GM19035 (cell line): ENCODE results near the gene SMARCA1.

Experiments
- ATAC-seq: cut with Tn5 transposase; IDR thresholded peaks from one replicate; pipeline ENCODE4 v1.9.1; 2021; ENCODE audit not compliant: unreplicated experiment

Gene SMARCA1

GRCh38 chrX:129531132-129531531, 7.8 kb upstream of the SMARCA1 start:
- no peak for ATAC-seq

GRCh38 chrX:129530410-129530809, 7.1 kb upstream of the SMARCA1 start:
- ATAC-seq = no peak

GRCh38 chrX:129529685-129530281, 6.5 kb upstream of the SMARCA1 start:
- no peak for ATAC-seq

DNA sequence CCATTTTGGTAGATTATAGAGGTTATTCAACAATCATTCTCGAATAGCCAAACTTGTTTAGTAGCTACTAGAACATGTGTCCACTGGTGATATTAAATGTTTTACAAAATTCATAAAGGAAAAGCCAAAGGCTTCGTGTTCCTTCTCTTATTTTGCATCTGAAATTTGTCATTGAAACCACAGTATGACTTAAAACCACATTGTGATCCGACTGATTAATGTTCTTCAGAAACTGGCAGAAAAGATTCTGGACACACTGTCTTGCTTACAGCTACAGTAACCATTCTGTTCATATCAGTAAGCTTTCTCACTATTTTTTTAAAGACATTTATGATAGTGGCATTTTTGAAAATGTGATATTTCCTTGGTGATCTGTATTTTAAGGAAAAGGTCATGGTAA, 2.6 kb upstream of the SMARCA1 start:
- no peak for ATAC-seq

DNA sequence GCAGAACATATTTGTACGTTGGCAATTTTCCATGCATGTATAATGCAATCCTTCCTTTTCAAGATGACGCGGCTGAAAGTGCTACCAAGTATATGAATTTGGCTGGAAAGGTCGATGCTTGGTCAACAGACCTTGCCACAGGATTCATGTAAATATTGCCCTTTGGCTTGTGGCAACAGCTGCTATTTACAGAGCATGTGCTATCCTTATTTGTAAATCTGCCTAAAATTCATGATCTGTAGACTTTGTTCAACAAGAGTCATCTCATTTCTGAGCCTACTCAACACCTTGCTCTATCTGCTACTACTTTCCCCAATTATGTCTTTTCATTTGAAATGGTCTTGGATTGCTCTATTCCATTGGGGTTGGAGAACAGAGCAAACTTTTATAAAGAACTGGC, 1.9 kb upstream of the SMARCA1 start:
- no peak for ATAC-seq

- no peak for ATAC-seq
These were observed 1.1 kb upstream of the SMARCA1 start for GRCh38 chrX:129524250-129524850.

DNA sequence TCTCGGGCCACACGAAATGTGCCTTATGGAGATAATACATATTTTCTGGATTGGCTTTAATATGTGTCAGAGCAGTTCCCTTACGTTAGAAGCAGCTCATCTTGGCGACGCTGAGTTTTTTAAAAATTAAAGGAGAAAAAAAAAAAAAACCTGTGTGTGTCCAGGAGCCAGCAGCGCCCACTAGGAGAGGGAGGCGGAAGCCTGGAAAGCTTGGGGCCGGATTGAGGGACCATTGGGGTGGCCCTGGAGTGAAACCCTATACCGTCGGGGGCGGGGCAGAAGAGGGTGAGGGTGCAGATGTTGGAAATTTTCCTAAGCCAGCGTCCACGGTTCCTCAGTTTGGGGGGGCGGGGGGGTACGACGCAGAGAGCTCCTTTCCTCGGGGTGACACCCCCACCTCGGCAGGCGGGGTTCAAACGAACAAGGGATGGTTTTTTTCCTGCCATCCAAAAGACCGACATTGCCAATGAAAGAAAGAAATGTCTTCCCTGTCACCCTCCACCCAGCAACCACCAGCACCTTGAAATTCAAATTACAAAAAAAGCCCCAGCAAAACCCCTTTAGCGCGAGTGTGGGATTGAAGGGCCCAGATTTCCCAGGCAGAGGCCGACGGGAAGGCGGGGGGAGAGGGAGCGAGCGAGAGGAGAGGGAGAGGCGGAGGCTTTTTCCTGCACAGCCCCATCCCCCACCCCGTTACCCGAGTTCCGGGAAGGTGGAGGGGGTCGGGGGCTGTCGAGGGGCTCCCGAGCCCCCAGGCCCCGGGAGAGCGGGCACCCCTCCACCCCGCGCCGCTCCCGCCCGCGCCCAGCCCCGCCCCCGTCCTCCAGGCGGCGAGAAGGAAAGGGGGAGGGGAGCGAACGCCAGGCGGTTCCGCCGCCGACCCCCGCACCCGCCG, 859 bp downstream of the SMARCA1 start:
- no peak for ATAC-seq

- ATAC-seq = no peak
These were observed 3.1 kb downstream of the SMARCA1 start for GRCh38 chrX:129520151-129520550.

- ATAC-seq = no peak
These were observed 6.9 kb downstream of the SMARCA1 start for GRCh38 chrX:129516402-129516801.

GRCh38 chrX:129512409-129512808, 10.9 kb downstream of the SMARCA1 start:
- ATAC-seq = no peak

DNA sequence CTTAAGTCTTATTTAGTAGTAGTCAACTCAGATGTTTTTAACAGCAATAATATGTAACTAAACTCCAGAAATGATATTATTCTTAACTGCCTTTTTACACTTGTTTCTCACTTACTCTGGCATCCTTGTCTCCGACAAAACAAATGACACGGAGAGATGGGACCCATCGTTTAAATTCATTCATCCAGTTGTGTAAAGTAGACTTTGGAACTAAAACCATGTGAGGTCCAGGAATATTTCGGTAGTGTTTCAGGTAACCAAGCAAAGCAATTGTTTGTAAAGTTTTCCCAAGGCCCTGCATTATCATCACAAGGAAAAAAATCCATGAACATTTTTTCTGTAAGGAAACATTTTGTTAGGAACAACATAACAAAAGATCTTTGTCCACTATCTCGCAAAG, 11.6 kb downstream of the SMARCA1 start:
- ATAC-seq = no peak

DNA sequence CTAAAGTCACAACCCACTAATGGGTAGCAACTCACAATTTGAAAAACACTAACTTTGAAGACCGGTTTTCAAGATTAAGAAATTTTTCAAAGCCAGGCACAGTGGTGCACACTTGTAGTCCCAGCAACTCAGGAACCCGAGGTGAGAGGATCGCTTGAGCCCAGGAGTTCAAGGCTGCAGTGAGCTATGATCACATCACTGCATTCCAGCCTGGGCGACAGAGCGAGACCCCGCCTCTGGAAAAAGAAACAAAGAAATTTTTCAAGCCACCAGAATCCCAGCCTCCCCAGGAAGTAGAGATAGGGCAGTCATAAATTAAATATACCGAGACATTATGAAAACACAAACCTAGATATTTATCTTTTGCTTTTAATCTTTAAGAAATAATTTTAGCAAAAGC, 13.0 kb downstream of the SMARCA1 start:
- no peak for ATAC-seq

DNA sequence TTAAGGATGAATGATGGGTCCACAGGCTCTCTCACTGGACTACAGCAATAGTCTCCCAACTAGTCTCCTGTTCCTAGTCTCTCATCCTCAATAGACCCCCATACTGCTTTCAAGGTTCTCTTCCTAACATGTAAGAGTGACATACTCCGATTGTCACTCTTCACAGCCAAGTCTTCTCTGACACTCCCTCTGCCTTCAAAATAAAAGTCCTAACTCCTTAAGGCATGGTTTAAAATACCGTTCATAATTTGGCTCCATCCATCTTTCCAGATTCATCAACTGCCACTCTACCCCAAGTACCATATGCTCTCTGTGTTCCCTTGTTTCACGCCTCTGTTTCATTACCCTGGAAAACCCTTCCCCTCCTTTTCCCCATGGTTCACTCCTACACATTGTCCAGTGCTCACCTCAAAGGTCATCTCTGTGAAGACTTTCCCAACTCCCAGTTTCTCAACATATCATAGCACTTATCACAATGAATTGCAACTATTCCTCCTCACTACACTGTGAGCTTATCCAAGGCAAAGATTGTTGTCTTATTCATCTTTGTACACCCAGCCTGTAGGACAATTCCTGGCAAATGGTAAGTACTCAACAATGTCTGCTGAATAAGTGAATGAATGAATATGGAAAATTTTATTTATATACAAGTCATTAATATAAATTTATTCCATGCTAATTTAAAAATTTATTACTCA, 26.0 kb downstream of the SMARCA1 start:
- ATAC-seq = no peak

GRCh38 chrX:129496625-129497024, 26.7 kb downstream of the SMARCA1 start:
- ATAC-seq = no peak

- ATAC-seq = no peak
These were observed 27.4 kb downstream of the SMARCA1 start for GRCh38 chrX:129495900-129496299.

DNA sequence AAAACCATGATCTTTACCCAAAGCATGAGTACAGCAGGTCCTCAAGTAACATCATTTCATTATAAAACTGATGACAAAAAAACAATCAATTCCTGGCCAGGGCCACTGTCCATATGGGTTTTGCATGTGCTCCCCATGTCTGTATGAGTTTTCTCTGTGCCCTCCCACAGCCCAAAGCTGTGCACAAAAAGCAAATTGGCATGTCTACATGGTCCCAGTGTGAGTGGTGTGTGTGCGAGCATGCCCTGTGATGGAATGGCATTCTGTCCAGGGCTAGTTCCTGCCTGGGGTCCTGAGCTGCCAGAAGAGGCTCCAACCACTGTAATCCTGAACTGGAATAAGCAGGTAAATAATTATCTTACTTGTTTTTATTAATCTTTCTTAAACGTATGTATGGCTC, 28.4 kb downstream of the SMARCA1 start:
- ATAC-seq = no peak

DNA sequence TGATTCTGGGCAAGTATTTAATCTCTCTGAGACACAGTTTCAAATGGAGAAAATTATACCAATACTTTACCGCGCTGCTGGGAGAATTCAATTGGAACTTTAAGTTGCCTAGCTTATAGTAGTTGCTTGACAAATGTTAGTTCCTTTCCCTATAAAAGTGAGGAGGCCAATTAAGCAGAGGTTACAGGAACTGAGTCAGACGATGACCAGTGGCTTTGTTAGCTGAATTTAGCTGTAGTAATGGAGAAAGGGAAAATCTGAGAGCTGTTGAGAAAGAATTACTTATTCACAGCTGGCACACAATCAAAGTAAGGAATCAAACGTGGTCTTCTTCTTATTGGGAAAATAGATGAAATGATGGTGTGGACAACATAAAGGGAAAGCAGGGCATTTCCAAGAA, 29.6 kb downstream of the SMARCA1 start:
- ATAC-seq = no peak

DNA sequence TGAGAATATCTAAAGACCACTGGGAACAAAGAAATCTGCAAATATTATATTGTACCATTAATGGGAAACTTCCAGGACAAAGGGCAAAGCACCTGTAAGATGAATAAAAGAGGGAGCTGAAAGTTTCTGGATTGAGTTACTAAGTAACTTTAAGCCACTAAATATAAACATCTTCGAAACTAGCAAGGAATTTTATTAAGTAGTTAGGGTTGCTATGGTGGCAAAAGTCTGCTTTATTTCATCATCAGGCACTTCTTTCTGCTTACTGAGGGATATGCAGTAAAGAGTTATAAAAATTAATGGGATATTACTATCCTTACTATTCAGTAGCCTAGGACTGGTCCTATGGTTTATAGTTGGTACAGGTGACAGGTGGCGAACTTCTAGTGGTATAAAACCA, 33.0 kb downstream of the SMARCA1 start:
- no peak for ATAC-seq

DNA sequence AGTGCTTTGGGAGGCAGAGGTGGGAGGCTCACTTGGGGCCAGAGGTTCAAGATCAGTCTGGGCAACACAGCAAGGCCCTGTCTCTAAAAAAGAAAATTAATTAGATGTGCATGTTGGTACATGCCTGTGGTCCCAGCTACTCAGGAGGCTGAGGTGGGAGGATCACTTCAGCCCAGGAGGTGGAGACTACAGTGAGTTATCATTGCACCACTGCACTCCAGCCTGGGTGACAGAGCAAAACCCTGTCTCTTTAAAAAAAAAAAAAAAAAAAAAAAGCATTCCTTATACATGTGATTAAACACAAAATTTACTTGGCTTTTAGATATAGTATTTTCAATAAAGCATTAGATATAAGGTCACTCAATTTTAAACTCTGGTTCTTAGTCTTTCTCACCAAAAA, 34.9 kb downstream of the SMARCA1 start:
- ATAC-seq = no peak

GRCh38 chrX:129480889-129481288, 42.4 kb downstream of the SMARCA1 start:
- ATAC-seq = no peak

- ATAC-seq = no peak
These were observed 44.8 kb downstream of the SMARCA1 start for GRCh38 chrX:129478516-129478915.

GRCh38 chrX:129472116-129472515, 51.2 kb downstream of the SMARCA1 start:
- ATAC-seq = no peak
